GM23248 (cell line): ENCODE data around the gene SDR42E2. TPM values are rescaled to one million over a fixed set of nuclear protein-coding genes. Genes with fewer than 3 reads are reported as not detected.
A peak's percentile ranks its signal among the peaks of the same experiment; 100 is the strongest.
"Not testable (repeated sequence)": the region's sequence is repeated elsewhere in the genome, so short reads cannot be mapped to it uniquely, and the experiment has no call there.

Source experiments
- DNase-seq: peaks from one replicate; pipeline ENCODE4 v3.0.0-alpha.2; 2015
- H2AFZ ChIP-seq: fragments of 200-600 bp; sonication (generic); 2 replicates; pipeline ENCODE4 v1.6.1; 2016; ENCODE audit warnings: antibody characterized with exemption
- H3F3A ChIP-seq: fragments of 200-600 bp; sonication (generic); 2 replicates; pipeline ENCODE4 v1.6.1; 2016; ENCODE audit warnings: mild to moderate bottlenecking, antibody characterized with exemption, mixed run types; ENCODE audit not compliant: insufficient read depth
- H3K27ac ChIP-seq: fragments of 200-600 bp; sonication (generic); 2 replicates; pipeline ENCODE4 v1.5.1; 2016; ENCODE audit warnings: mild to moderate bottlenecking
- H3K27me3 ChIP-seq: fragments of 200-600 bp; sonication (generic); replicated peaks from 2 replicates; pipeline ENCODE4 v1.6.1; 2016; ENCODE audit warnings: mild to moderate bottlenecking; ENCODE audit not compliant: insufficient read depth
- H3K36me3 ChIP-seq: fragments of 200-600 bp; sonication (generic); 2 replicates; pipeline ENCODE4 v1.6.1; 2016; ENCODE audit warnings: low read depth, mild to moderate bottlenecking
- H3K4me1 ChIP-seq: fragments of 200-600 bp; sonication (generic); 2 replicates; pipeline ENCODE4 v1.6.1; 2016; ENCODE audit warnings: mild to moderate bottlenecking; ENCODE audit not compliant: insufficient read depth
- H3K4me2 ChIP-seq: fragments of 200-600 bp; sonication (generic); one replicate; pipeline ENCODE4 v1.6.1; 2016; ENCODE audit warnings: mild to moderate bottlenecking; ENCODE audit not compliant: unreplicated experiment
- H3K4me3 ChIP-seq: fragments of 200-600 bp; sonication (generic); 2 replicates; pipeline ENCODE4 v1.5.1; 2016; ENCODE audit warnings: mild to moderate bottlenecking
- H3K79me2 ChIP-seq: fragments of 200-600 bp; sonication (generic); 2 replicates; pipeline ENCODE4 v1.6.1; 2016; ENCODE audit warnings: mild to moderate bottlenecking; ENCODE audit not compliant: insufficient read depth
- H3K9ac ChIP-seq: fragments of 200-600 bp; sonication (generic); 2 replicates; pipeline ENCODE4 v1.6.1; 2016; ENCODE audit warnings: mild to moderate bottlenecking
- H3K9me2 ChIP-seq: fragments of 200-600 bp; sonication (generic); 2 replicates; pipeline ENCODE4 v1.6.1; 2016; ENCODE audit warnings: mixed run types, mild to moderate bottlenecking, moderate library complexity; ENCODE audit not compliant: insufficient read depth
- H3K9me3 ChIP-seq: fragments of 200-600 bp; sonication (generic); one replicate; pipeline ENCODE4 v1.6.1; 2017; ENCODE audit warnings: low read depth
- H4K20me1 ChIP-seq: fragments of 200-600 bp; sonication (generic); 2 replicates; pipeline ENCODE4 v1.6.0; 2016; ENCODE audit not compliant: insufficient read depth
- EZH2 ChIP-seq: fragments of 200-600 bp; sonication (generic); IDR thresholded peaks from 2 replicates; pipeline ENCODE4 v1.6.1; 2018; ENCODE audit warnings: antibody characterized with exemption, mild to moderate bottlenecking; ENCODE audit not compliant: insufficient read depth, poor library complexity, severe bottlenecking
- EZH2phosphoT487 ChIP-seq: fragments of 200-600 bp; sonication (generic); IDR thresholded peaks from 2 replicates; pipeline ENCODE4 v1.6.1; 2018; ENCODE audit warnings: antibody characterized with exemption, moderate library complexity, mild to moderate bottlenecking, low read depth; ENCODE audit not compliant: insufficient read depth
- WGBS, 2 experiments: methylation state at CpG; one replicate each; pipeline ENCODE4 v1.1.6; 2015 to 2017; ENCODE audit warnings: low lambda C conversion rate in 2 of 2, low coverage in 1 of 2; ENCODE audit errors: missing lambda C conversion rate in 2 of 2; 5-methylcytosine and 5-hydroxymethylcytosine counted together
- in situ Hi-C: fragments of 300-500 bp; cut with MboI; formaldehyde crosslinking; loops from 2 replicates; pipeline ENCODE4 v1.15.0; 2020
- polyA plus RNA-seq: library from polyadenylated mRNA; unstranded; fragments of >200 nt; fragmentation: Nextera tagmentation; extraction: Ambion mirVana; gene quantifications from 2 replicates; pipeline ENCODE4 v1.2.1, GENCODE V29; 2016
- total RNA-seq: library from RNA; depleted of rRNA; stranded (reverse); fragments of >200 nt; shearing (Covaris generic); gene quantifications from 2 replicates; pipeline ENCODE4 v1.2.3, GENCODE V29; 2014

Gene SDR42E2
- total and polyA plus RNA-seq, 2 experiments from 2014 or later, result not detected

GRCh38 chr16:22214889-22215288, 52.6 kb downstream of the SDR42E2 start:
- Histone ChIP-seq H3K36me3 (no peaks in the 10 kb centered on the region), H3K4me2 (no peak overlapping the region), H3F3A (no peaks in the 10 kb centered on the region), H4K20me1 (peaks cover 8% of the 10 kb centered on the region; the same call in 1 of the 2 replicates), H3K79me2 (peaks cover 99% of the 10 kb centered on the region), H3K27ac (no peak overlapping the region), H3K4me3 (no peak overlapping the region), H2AFZ (no peak overlapping the region), H3K9me3 (no peaks in the 10 kb centered on the region), H3K9ac (no peak overlapping the region), H3K4me1 (no peaks in the 10 kb centered on the region), H3K9me2 (no peaks in the 10 kb centered on the region), H3K27me3 (no peaks in the 10 kb centered on the region)
- TF ChIP-seq EZH2phosphoT487 (no peak), EZH2 (no peak)
- in situ Hi-C loops, result no loop called here
- no peak for DNase-seq
- WGBS, 2 experiments, result 99 to 100% methylated on average over 3 of the region's 3 CpGs

- peak; percentile 56 for DNase-seq
- Histone ChIP-seq H3F3A (no peaks in the 10 kb centered on the region), H3K4me3 (no peak overlapping the region), H3K79me2 (peaks cover 99% of the 10 kb centered on the region), H3K27ac (no peak overlapping the region), H4K20me1 (peaks cover 7% of the 10 kb centered on the region; the same call in 1 of the 2 replicates), H3K4me1 (no peaks in the 10 kb centered on the region), H3K9me2 (no peaks in the 10 kb centered on the region), H3K9ac (no peak overlapping the region), H3K9me3 (no peaks in the 10 kb centered on the region), H3K27me3 (no peaks in the 10 kb centered on the region), H2AFZ (no peak overlapping the region), H3K36me3 (no peaks in the 10 kb centered on the region), H3K4me2 (no peak overlapping the region)
- 66 to 68% methylated on average over 9 of the region's 9 CpGs for WGBS, 2 experiments
- in situ Hi-C loops, result no loop called here
- TF ChIP-seq EZH2phosphoT487 (no peak), EZH2 (no peak)
These were observed 54.0 kb downstream of the SDR42E2 start for GRCh38 chr16:22216191-22216831.

- H2AFZ ChIP-seq, DNase-seq, H3K27ac ChIP-seq, H3K27me3 ChIP-seq, H3K4me3 ChIP-seq, H3K36me3 ChIP-seq, H4K20me1 ChIP-seq, in situ Hi-C loops, H3K9me3 ChIP-seq, H3K4me2 ChIP-seq, H3K9ac ChIP-seq, H3F3A ChIP-seq, H3K4me1 ChIP-seq, H3K9me2 ChIP-seq: not testable (repeated sequence)
- peaks cover 99% of the 10 kb centered on the region for H3K79me2 ChIP-seq
- 94 to 96% methylated on average over 2 to 7 of the region's 7 CpGs for WGBS, 2 experiments
These were observed 54.5 kb downstream of the SDR42E2 start for GRCh38 chr16:22216832-22217225.

- Histone ChIP-seq H3K4me1 (no peaks in the 10 kb centered on the region), H3K27me3 (no peaks in the 10 kb centered on the region), H3K79me2 (peaks cover 99% of the 10 kb centered on the region), H3K9me2 (no peaks in the 10 kb centered on the region), H3K4me3 (no peak overlapping the region), H4K20me1 (peaks cover 5% of the 10 kb centered on the region; the same call in 1 of the 2 replicates), H3K9me3 (no peaks in the 10 kb centered on the region), H3K27ac (no peak overlapping the region), H3K36me3 (no peaks in the 10 kb centered on the region), H3K9ac (no peak overlapping the region), H3K4me2 (no peak overlapping the region), H3F3A (no peaks in the 10 kb centered on the region), H2AFZ (no peak overlapping the region)
- DNase-seq, result no peak
- TF ChIP-seq EZH2, result no peak
- TF ChIP-seq EZH2phosphoT487, result no peak
- 85 to 87% methylated on average over 18 of the region's 18 CpGs for WGBS, 2 experiments
- in situ Hi-C loops, result no loop called here
These were observed 55.8 kb downstream of the SDR42E2 start for GRCh38 chr16:22217890-22218730.
